GM18867 (cell line): ENCODE measurements around the gene FOSL2.

Experiments
- ATAC-seq: cut with Tn5 transposase; IDR thresholded peaks from one replicate; pipeline ENCODE4 v1.9.1; 2021; ENCODE audit warnings: mild to moderate bottlenecking, moderate library complexity; ENCODE audit not compliant: unreplicated experiment

The FOSL2 gene

DNA sequence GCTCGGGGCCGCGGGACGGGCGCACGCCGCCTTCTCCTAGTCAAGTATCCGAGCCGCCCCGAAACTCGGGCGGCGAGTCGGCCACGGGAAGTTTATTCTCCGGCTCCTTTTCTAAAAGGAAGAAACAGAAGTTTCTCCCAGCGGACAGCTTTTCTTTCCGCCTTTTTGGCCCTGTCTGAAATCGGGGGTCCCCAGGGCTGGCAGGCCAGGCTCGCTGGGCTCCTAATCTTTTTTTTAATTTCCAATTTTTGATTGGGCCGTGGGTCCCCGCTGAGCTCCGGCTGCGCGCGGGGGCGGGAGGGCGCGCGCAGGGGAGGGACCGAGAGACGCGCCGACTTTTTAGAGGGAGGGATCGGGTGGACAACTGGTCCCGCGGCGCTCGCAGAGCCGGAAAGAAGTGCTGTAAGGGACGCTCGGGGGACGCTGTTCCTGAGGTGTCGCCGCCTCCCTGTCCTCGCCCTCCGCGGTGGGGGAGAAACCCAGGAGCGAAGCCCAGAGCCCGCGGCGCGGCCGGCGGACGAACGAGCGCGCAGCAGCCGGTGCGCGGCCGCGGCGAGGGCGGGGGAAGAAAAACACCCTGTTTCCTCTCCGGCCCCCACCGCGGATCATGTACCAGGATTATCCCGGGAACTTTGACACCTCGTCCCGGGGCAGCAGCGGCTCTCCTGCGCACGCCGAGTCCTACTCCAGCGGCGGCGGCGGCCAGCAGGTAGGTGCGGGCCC lies 617 bp downstream of the FOSL2 start:
- ATAC-seq = no peak

GRCh38 chr2:28394331-28394877 lies 1.7 kb downstream of the FOSL2 start:
- ATAC-seq = no peak

DNA sequence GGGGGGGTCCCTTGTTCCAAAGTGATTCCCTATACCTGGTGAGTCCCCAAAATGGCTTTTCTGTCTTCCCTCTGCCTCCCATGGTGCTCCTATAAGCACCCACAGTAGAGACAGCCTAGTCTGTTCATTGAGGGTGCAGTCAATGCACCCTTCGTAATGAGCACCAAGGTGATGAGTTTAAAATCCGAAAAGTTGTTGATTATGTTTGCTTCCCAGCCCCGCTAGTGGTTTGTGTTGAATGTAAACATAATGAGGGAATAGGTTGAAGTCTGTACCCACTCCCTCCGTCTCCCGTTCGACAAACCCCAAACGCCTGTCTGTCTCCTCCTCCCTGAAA lies 2.3 kb downstream of the FOSL2 start:
- ATAC-seq = no peak

DNA sequence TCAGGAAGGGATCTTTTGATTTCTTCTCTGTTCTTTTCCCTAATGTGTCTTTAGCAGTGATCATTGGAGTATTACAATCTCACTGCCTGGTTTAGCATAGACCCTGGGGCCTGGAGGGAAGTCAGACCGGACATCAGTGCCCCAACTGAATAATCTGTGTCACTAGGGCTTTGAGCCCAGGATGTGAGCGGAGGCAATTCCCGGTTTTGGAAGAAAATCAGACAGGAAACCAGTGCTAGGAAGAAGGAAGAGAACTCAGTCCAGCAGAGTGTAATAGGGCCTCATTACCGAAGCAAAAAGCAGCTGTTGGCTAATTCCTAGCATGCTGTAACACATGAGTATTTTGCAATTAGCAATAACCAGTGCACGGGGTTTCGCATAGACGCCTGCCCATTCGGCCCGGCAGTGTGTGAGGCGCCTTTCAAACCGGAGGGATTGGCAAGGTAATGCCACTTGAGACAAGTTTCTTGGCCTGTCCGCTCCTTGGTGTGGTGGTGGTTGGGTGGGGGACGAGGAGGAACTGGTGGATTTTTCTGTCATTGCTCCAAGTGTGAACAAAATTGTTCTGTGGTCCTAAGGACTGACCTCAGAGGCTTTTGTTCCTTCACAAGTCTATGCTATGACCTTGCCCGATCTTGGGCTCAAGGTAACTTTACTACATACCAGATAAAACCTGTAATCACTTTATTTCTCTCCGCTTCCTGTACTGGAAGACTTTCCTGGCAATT lies 2.8 kb downstream of the FOSL2 start:
- no peak for ATAC-seq

DNA sequence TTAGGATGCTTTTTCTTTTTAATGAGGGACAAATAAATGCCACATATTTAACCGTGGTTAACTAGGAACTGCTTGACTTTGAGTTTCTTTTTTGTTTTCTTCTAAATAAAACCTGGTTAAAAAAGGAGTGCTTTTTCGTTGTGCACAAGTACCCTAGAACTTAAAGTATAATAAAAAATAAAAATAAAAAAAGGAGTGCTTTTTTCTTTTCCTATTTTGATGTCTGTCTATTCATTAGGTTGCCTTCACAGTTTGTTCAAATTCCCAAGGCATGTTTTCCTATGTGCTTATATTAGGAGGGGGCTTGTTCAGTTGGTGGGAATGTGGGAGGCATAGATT lies 4.4 kb downstream of the FOSL2 start:
- ATAC-seq = no peak

- ATAC-seq = no peak
Observed at GRCh38 chr2:28398101-28398834, 5.6 kb downstream of the FOSL2 start.

- no peak for ATAC-seq
Observed at GRCh38 chr2:28399289-28399688, 6.6 kb downstream of the FOSL2 start.

GRCh38 chr2:28399956-28400355 lies 7.3 kb downstream of the FOSL2 start:
- no peak for ATAC-seq

GRCh38 chr2:28400419-28400818 lies 7.8 kb downstream of the FOSL2 start:
- ATAC-seq = no peak

DNA sequence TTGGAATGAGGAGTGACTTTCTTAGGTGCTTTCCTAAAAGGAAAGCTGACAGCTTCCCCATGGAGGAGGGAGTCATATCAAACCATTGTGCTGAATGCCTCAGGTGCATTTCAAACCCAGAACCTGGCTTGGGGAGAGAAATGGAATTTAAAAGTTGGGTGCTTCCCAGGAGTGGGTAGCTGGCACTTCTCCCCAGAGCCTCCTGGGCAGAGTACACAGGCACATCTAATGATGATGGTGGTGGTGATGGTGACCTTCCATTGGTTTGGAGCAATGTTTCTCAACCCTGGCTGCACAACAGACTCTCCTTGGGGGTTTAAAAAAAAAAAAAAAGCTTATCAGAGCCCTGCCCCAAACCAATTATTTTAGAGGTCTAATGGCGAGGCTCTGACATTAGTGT lies 8.3 kb downstream of the FOSL2 start:
- no peak for ATAC-seq

- no peak for ATAC-seq
Observed at GRCh38 chr2:28401411-28401810, 8.8 kb downstream of the FOSL2 start.

GRCh38 chr2:28401948-28402550 lies 9.4 kb downstream of the FOSL2 start:
- no peak for ATAC-seq

GRCh38 chr2:28403370-28403956 lies 10.8 kb downstream of the FOSL2 start:
- ATAC-seq = no peak

DNA sequence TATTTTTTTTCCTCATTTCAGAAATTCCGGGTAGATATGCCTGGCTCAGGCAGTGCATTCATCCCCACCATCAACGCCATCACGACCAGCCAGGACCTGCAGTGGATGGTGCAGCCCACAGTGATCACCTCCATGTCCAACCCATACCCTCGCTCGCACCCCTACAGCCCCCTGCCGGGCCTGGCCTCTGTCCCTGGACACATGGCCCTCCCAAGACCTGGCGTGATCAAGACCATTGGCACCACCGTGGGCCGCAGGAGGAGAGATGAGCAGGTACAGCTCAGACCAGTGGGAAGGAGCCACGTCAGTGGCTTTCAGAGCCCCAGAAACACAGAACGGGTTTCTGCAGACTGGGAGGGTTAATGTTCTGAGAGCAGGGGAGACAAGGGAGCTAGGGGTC lies 11.4 kb downstream of the FOSL2 start:
- ATAC-seq = no peak

DNA sequence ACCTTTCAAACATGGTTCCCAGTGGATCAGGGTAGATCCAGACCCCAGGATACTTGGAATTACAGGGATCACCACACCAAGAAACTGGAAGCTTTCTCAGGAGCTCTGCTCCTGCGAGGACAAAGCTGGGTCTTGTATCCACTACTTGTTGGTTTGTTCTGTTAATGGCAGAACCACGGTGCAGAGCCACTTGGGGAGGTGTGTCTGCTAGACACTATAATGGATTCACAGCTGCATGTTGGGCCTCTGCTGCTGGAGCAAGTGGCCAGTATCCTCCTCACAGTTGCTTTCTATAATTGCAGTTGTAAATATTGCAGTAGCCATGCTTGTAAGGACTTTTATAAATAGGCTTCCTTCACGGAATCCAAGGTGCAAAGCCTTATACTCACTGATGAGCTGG lies 12.9 kb downstream of the FOSL2 start:
- no peak for ATAC-seq

DNA sequence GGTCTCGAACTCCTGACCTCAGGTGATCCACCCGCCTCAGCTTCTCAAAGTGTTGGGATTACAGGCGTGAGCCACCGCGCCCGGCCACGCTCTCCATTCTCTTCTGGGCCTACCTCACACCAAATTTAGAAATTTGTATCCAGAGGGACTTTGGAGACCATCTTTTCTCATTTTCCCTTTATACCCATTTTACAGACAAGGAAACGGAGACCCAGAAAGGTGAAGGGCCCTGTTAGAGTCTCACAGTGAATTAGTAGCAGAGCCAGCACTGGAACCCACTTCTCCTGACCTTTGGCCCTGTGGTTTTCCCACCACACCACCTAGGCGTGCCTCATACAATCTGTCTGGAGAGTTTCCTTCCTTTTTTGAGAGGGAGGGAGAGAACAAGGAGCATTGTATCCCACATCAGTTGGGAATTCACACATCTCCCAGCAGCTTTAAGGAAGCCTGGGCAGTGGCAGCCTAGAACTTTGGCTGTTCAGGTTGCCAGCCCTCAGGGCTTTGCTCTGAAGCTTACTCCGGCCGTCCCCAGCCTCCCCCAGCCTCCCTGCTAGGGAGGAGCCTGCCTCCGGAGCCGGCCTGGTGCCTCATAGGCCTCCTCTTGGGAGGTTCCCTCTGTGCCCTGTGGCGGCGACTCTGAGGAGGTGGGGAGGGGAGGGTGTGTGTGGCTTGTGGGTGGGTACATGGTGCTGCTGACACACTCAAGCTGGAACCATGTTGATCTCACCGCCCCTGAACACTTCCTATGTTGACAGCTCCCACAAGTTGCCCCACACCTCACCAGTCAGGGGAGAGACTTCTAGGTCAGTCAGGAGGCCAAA lies 13.8 kb downstream of the FOSL2 start:
- ATAC-seq = no peak

- ATAC-seq = no peak
Observed at GRCh38 chr2:28407131-28407975, 14.7 kb downstream of the FOSL2 start.

- ATAC-seq = no peak
Observed at GRCh38 chr2:28407976-28408690, 15.5 kb downstream of the FOSL2 start.
